Measurements from ENCODE around the gene NCOA3. TPM values are rescaled to one million over a fixed set of nuclear protein-coding genes. Genes with fewer than 3 reads are reported as not detected.
"Not testable (repeated sequence)": the region's sequence is repeated elsewhere in the genome, so short reads cannot be mapped to it uniquely, and the experiment has no call there.

Gene NCOA3
- total and polyA plus RNA-seq, 2 of the 8 experiments (the other 6 are each of a cell fraction or from before 2014, with no cell fraction given): 7.9 to 24.7 TPM

DNA sequence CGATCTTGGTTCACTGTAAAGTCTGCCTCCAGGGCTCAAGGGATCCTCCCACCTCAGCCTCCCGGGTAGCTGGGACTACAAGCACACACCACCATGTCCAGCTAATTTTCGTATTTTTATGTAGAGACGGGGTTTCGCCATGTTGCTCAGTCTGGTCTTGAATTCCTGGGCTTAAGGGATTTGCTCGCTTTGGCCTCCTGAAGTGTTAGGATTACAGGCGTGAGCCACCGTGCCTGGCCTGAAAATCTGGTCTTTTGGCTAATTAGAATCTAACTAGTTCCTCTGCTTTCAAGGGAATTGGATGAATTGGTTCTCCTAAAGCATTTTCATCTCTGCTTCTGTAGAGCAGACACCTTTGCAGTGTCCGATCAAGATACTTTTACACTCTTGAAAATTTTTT lies 51.3 kb downstream of the NCOA3 start (continued):
- TF ChIP-seq, protein P1, sequence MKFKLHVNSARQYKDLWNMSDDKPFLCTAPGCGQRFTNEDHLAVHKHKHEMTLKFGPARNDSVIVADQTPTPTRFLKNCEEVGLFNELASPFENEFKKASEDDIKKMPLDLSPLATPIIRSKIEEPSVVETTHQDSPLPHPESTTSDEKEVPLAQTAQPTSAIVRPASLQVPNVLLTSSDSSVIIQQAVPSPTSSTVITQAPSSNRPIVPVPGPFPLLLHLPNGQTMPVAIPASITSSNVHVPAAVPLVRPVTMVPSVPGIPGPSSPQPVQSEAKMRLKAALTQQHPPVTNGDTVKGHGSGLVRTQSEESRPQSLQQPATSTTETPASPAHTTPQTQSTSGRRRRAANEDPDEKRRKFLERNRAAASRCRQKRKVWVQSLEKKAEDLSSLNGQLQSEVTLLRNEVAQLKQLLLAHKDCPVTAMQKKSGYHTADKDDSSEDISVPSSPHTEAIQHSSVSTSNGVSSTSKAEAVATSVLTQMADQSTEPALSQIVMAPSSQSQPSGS (IDR thresholded peaks at IDR 0.05; ENCODE audit: low read length): no peak
- TF ChIP-seq CEBPB (IDR thresholded peaks at IDR 0.05; ENCODE audit: low read depth, low read length) (no peak), BCL11A (IDR thresholded peaks at IDR 0.05; ENCODE audit: low read depth in 2 of 2, low read length in 2 of 2) (no peak), CHD1 (IDR thresholded peaks at IDR 0.05; ENCODE audit: low read depth, low read length) (no peak), RBBP5 (IDR thresholded peaks at IDR 0.05; ENCODE audit: borderline replicate concordance, low read depth, low read length) (no peak), RAD21 (IDR thresholded peaks at IDR 0.05 in 1 of 2, conservative IDR thresholded peaks at IDR 0.05 in 1 of 2; ENCODE audit: low read depth in 2 of 2, low read length in 2 of 2) (no peak)

DNA sequence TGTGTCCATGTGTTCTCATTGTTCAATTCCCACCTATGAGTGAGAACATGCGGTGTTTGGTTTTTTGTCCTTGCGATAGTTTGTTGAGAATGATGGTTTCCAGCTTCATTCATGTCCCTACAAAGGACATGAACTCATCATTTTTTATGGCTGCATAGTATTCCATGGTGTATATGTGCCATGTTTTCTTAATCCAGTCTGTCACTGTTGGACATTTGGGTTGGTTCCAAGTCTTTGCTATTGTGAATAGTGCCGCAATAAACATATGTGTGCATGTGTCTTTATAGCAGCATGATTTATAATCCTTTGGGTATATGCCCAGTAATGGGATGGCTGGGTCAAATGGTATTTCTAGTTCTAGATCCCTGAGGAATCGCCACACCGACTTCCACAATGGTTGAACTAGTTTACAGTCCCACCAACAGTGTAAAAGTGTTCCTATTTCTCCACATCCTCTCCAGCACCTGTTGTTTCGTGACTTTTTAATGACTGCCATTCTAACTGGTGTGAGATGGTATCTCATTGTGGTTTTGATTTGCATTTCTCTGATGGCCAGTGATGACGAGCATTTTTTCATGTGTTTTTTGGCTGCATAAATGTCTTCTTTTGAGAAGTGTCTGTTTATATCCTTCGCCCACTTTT lies 52.0 kb downstream of the NCOA3 start:
- H3K14ac ChIP-seq (ENCODE audit: insufficient read length); H2BK120ac ChIP-seq (replicated peaks; ENCODE audit: low read depth, low read length); H3K9ac ChIP-seq (replicated peaks in 1 of 4; ENCODE audit: extremely low read depth in 1 of 4, low read depth in 3 of 4, low read length in 3 of 4); H3K4me2 ChIP-seq (ENCODE audit: insufficient read depth in 1 of 2, low read depth in 2 of 2, low read length in 2 of 2); H2BK5ac ChIP-seq (ENCODE audit: low read depth, low read length); H3K23me2 ChIP-seq (ENCODE audit: low read depth, low read length); H2BK20ac ChIP-seq (ENCODE audit: low read length); H2BK12ac ChIP-seq (ENCODE audit: low read depth, low read length); H3K9me3 ChIP-seq (ENCODE audit: insufficient read depth in 2 of 2, low read depth in 1 of 2, low read length in 1 of 2); H3K4me3 ChIP-seq (ENCODE audit: extremely low read depth in 1 of 4, insufficient read depth in 2 of 4, low read depth in 3 of 4, low read length in 4 of 4); CTCF ChIA-PET (ENCODE audit: partially characterized antibody); H4K91ac ChIP-seq (replicated peaks; ENCODE audit: insufficient read length, low read length); H4K20me1 ChIP-seq (replicated peaks in 1 of 2; ENCODE audit: control insufficient read depth in 1 of 2, insufficient read depth in 2 of 2, low read length in 2 of 2); POLR2A ChIA-PET (ENCODE audit: partially characterized antibody); H3K4ac ChIP-seq (replicated peaks; ENCODE audit: insufficient read length, low read depth, low read length); H2AFZ ChIP-seq (ENCODE audit: low read length); H2BK15ac ChIP-seq (ENCODE audit: low read length); H4K8ac ChIP-seq (ENCODE audit: extremely low read depth, insufficient read depth, low read length); H3K27ac ChIP-seq (ENCODE audit: low read depth, low read length); H3K27me3 ChIP-seq (replicated peaks in 1 of 4; ENCODE audit: control insufficient read depth in 3 of 4, extremely low read depth in 1 of 4, insufficient read depth in 3 of 4, low read length in 3 of 4); H3K18ac ChIP-seq (ENCODE audit: extremely low read depth, low read length); FAIRE-seq; H2AK5ac ChIP-seq (ENCODE audit: low read depth, low read length); H3K79me1 ChIP-seq (ENCODE audit: low read depth, low read length); H3K36me3 ChIP-seq (ENCODE audit: control insufficient read depth in 2 of 4, insufficient read depth in 4 of 4, low read length in 3 of 4); H3K23ac ChIP-seq (ENCODE audit: insufficient read length); H4K5ac ChIP-seq (ENCODE audit: insufficient read length, low read depth, low read length); DNase-seq (ENCODE audit: low read depth in 1 of 2, low spot score in 2 of 2); H3K56ac ChIP-seq (replicated peaks; ENCODE audit: insufficient read length, low read depth, low read length): not testable (repeated sequence)
- peaks cover 0 to 60% of the 10 kb centered on the region in 2 experiments; a peak in 3 of 4 replicates for H3K79me2 ChIP-seq (ENCODE audit: control insufficient read depth in 1 of 2, insufficient read depth in 2 of 2, low read length in 2 of 2)
- peaks cover 0 to 11% (median 4%) of the 10 kb centered on the region in 4 experiments; a peak in 4 of 7 replicates for H3K4me1 ChIP-seq (replicated peaks in 1 of 4; ENCODE audit: control insufficient read depth in 3 of 4, insufficient read depth in 4 of 4, low read length in 3 of 4)
- no CpG with 5 or more reads among the region's 8 CpGs for WGBS, 2 experiments (ENCODE audit: extremely low coverage in 1 of 2, insufficient coverage in 1 of 2, insufficient read length in 1 of 2, insufficient replicate concordance in 2 of 2, low coverage in 1 of 2, low lambda C conversion rate in 2 of 2, missing lambda C conversion rate in 1 of 2)
